HAP-1 (cell line): ENCODE results near the gene ITGBL1.

ENCODE experiments used
- DNase-seq, 2 experiments: peaks; one replicate each; pipeline ENCODE4 v3.0.0-alpha.2; 2016 to 2020; ENCODE audit warnings: low spot score in 2 of 2
- H3K27me3 ChIP-seq: fragments of 250-450 bp; sonication (Bioruptor Pico); 2 replicates; pipeline ENCODE4 v1.5.1; 2020; ENCODE audit warnings: low read depth, mild to moderate bottlenecking, moderate library complexity
- H3K36me3 ChIP-seq: fragments of 250-450 bp; sonication (Bioruptor Pico); replicated peaks from 2 replicates; pipeline ENCODE4 v1.5.1; 2020; ENCODE audit warnings: mild to moderate bottlenecking
- H3K4me1 ChIP-seq: fragments of 250-450 bp; sonication (Bioruptor Pico); 2 replicates; pipeline ENCODE4 v1.5.1; 2020; ENCODE audit warnings: mild to moderate bottlenecking
- H3K4me3 ChIP-seq: fragments of 250-450 bp; sonication (Bioruptor Pico); 2 replicates; pipeline ENCODE4 v1.5.1; 2020; ENCODE audit warnings: mild to moderate bottlenecking, moderate library complexity
- H3K9me3 ChIP-seq: fragments of 250-450 bp; sonication (Bioruptor Pico); 2 replicates; pipeline ENCODE4 v1.5.1; 2020; ENCODE audit warnings: mild to moderate bottlenecking, moderate library complexity
- in situ Hi-C: fragments of 300-500 bp; cut with MboI; formaldehyde crosslinking; loops from 3 replicates; pipeline ENCODE4 v1.14.3; 2020; ENCODE audit warnings: low sequenced_read_pairs, inconsistent platforms, mixed read lengths

ITGBL1 gene

DNA sequence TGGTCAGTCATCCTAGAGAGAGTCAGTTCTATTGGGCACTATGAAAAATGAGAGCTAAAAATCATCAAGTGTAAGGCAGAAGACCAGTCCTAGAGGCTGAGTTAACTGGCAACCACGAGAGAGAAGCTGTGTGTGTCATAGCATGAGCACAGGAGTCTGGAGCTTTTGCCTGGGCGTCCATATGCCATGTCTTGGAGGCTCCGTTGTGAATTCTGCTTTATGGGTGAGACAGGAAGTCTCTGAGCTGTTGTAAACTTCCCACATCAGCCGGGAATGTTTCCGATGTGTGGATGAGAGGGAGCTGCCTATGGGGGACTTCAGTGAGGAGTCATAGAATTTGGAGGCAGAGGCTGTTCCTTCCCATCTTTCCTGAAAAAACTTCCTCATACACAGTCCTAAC lies 120.0 kb downstream of the ITGBL1 start:
- no peak overlapping the region for H3K4me3 ChIP-seq
- no peak for DNase-seq
- H3K9me3 ChIP-seq = no peaks in the 10 kb centered on the region
- H3K4me1 ChIP-seq = no peaks in the 10 kb centered on the region
- no peaks in the 10 kb centered on the region for H3K27me3 ChIP-seq
- in situ Hi-C loops = no loop called here
- H3K36me3 ChIP-seq = no peaks in the 10 kb centered on the region

DNA sequence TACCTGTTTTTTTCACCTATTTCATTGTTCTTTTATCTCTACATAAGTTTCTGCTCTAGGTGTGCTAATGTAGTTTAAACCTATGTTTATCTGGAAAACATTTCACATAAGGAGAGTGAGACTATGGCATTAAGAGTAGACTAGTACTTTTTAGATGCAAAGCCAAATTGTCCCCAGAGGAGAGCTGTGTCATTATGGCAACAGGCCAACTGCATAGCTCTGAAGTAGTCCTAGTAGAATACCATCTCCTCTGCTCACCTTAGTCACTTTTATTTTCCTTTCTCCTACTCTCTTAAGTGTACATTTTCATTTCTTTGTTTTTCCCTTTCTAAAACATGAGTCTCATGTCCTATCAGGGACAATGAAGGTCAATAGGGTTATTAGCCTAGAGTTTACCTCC lies 123.1 kb downstream of the ITGBL1 start:
- in situ Hi-C loops = no loop called here
- H3K9me3 ChIP-seq = no peaks in the 10 kb centered on the region
- no peak overlapping the region for H3K4me3 ChIP-seq
- H3K4me1 ChIP-seq = no peaks in the 10 kb centered on the region
- DNase-seq = no peak
- H3K27me3 ChIP-seq = no peaks in the 10 kb centered on the region
- no peaks in the 10 kb centered on the region for H3K36me3 ChIP-seq

DNA sequence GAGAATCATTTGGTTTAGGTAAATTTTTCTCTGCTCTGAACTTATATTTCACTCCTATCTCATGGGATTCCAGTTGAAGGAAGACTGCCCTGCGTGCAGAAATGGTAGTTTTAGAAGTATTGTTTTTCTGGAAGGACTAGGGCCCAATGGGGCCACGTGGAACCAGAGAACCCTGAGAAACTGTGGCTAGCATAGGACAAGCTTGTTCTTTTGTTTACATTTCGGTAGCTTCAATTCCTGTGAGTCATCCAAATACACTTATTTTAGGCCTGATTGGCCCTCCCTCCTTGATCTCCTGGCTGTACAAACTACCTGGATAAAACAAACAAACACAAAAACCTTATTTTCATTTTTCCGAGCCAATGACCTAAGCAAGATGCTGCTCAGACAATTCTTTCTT lies 124.0 kb downstream of the ITGBL1 start:
- no peaks in the 10 kb centered on the region for H3K27me3 ChIP-seq
- H3K9me3 ChIP-seq = no peaks in the 10 kb centered on the region
- H3K36me3 ChIP-seq = no peaks in the 10 kb centered on the region
- in situ Hi-C loops = no loop called here
- no peak for DNase-seq
- no peak overlapping the region for H3K4me3 ChIP-seq
- H3K4me1 ChIP-seq = no peaks in the 10 kb centered on the region

DNA sequence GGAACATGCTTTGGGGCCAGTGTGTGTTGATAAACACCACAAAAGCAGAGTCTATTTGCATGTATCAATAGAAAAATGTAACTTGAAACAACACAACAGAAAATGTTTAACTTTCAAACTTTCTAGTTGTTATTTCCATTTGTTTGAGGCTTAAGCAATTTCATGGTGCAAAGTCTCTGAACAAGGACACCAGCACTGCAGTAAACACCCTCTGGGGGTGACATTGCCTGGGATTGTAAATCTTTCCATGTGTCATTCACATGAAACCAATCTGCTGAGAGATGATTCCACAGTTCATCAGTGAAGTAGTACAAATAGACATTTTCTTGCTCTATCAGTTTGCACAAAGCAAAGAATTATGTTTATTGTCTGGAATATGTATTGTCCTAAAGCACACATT lies 124.5 kb downstream of the ITGBL1 start:
- Histone ChIP-seq H3K36me3 (no peaks in the 10 kb centered on the region), H3K4me3 (no peak overlapping the region), H3K9me3 (no peaks in the 10 kb centered on the region), H3K27me3 (no peaks in the 10 kb centered on the region), H3K4me1 (no peaks in the 10 kb centered on the region)
- DNase-seq = no peak
- in situ Hi-C loops = no loop called here

DNA sequence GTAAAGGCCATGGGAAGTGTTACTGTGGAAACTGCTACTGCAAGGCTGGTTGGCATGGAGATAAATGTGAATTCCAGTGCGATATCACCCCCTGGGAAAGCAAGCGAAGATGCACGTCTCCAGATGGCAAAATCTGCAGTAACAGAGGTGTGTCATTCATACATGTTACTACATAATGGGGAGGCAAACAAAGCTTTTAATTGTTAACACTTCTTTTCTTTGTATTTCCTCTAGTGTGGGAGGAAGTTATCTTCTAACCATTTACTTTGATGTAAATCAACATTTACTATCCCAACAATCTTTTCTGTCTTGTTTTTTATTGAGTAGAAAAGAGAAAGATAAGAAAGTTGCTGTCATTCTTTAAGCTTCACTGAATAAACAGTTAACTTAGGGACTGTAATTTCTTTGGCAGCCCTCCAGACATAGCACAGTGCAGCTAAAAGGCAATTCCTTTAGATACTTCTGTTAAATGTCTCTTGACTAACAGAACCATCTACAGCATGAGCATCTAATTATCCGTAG lies 126.9 kb downstream of the ITGBL1 start:
- no peak for DNase-seq
- Histone ChIP-seq H3K4me1 (no peaks in the 10 kb centered on the region), H3K9me3 (no peaks in the 10 kb centered on the region), H3K36me3 (no peaks in the 10 kb centered on the region), H3K4me3 (no peak overlapping the region), H3K27me3 (0 out of 2 replicates have a peak, but pooled peaks cover 5% of the 10 kb centered on the region)
- in situ Hi-C loops = no loop called here

DNA sequence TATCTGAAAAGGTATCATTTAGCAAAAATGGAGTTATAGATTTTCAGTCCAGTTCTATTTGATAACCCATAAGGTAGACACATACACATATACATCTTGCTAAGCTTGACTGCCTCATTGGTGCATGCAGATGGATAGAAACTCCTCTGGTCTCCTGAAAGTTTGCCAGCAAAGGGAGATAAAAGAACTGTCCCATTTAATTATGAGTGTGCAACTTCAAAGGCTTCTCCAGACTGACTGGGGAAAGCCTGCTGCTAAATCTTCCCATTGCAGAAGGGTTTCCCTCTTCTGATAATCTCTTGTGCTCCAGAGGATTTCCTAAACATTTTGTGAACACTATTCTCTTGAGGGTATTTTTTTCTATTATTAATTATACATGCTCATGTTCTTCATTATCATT lies 131.9 kb downstream of the ITGBL1 start:
- in situ Hi-C loops = no loop called here

DNA sequence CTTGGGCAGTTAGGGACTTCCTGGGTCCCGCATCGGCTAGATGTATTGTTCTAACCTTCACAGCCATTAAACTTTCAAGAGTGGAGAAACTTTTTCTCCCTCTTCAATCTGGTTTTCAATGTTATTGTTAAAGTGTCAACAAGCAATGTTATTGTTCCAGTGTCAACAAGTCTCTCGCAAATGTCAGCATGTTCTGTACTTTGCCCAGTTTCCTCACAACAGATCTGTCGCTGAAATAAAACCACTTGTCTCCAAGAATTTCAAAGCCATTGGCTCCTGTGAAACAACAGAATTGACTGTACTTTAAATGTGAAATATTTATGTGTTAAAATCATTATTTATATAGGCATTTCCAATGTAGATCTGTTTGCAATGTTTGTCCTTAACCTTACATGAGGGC lies 138.0 kb downstream of the ITGBL1 start:
- Histone ChIP-seq H3K36me3 (no peaks in the 10 kb centered on the region), H3K4me3 (no peak overlapping the region), H3K4me1 (no peaks in the 10 kb centered on the region), H3K9me3 (no peaks in the 10 kb centered on the region), H3K27me3 (no peaks in the 10 kb centered on the region)
- DNase-seq = no peak
- in situ Hi-C loops = no loop called here

More for the DNA sequence above, 131.9 kb downstream of the ITGBL1 start:
- Histone ChIP-seq H3K4me3 (no peak overlapping the region), H3K36me3 (no peaks in the 10 kb centered on the region), H3K9me3 (no peaks in the 10 kb centered on the region), H3K4me1 (no peaks in the 10 kb centered on the region), H3K27me3 (0 out of 2 replicates have a peak, but pooled peaks cover 5% of the 10 kb centered on the region)
- DNase-seq = no peak

DNA sequence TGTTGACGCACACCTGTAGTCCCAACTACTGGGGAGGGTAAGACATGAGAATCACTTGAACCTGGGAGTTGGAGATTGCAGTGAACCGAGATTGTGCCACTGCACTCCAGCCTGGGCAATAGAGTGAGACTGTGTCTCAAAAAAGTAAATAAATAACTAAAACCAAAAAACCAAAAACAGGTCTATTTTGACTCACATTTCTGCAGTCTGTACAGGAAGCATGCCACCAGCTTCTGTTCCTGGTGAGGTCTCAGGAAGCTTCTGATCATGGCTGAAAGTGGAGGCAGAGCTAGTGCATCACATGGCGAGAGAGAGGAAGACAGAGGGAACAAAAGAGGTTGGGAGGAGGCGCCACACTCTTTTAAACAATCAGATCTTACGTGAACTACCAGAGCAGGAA lies 142.5 kb downstream of the ITGBL1 start:
- Histone ChIP-seq H3K27me3 (no peaks in the 10 kb centered on the region), H3K36me3 (no peaks in the 10 kb centered on the region), H3K4me1 (no peaks in the 10 kb centered on the region), H3K4me3 (no peak overlapping the region), H3K9me3 (no peaks in the 10 kb centered on the region)
- DNase-seq = no peak
- in situ Hi-C loops = no loop called here

DNA sequence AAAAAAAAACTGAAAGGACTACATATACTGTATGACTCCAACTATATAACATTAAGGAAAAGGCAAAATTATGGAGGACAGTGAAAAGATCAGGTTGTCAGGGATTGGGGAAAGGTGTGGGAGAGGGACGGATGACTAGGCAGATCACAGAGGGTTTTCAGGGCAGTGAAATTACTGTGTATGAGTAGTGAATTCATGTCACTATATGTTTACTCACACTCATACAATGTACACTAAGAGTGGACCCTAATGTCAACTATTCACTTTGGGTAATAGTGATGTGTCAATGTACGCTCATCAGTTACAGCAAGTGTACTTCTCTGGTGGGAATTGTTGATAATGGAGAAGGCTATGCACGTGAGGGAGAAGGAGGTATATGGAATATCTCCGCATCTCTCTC lies 144.3 kb downstream of the ITGBL1 start:
- no peak overlapping the region for H3K4me3 ChIP-seq
- no peaks in the 10 kb centered on the region for H3K36me3 ChIP-seq
- DNase-seq = no peak
- no peaks in the 10 kb centered on the region for H3K9me3 ChIP-seq
- H3K4me1 ChIP-seq = no peaks in the 10 kb centered on the region
- in situ Hi-C loops = no loop called here
- no peaks in the 10 kb centered on the region for H3K27me3 ChIP-seq

DNA sequence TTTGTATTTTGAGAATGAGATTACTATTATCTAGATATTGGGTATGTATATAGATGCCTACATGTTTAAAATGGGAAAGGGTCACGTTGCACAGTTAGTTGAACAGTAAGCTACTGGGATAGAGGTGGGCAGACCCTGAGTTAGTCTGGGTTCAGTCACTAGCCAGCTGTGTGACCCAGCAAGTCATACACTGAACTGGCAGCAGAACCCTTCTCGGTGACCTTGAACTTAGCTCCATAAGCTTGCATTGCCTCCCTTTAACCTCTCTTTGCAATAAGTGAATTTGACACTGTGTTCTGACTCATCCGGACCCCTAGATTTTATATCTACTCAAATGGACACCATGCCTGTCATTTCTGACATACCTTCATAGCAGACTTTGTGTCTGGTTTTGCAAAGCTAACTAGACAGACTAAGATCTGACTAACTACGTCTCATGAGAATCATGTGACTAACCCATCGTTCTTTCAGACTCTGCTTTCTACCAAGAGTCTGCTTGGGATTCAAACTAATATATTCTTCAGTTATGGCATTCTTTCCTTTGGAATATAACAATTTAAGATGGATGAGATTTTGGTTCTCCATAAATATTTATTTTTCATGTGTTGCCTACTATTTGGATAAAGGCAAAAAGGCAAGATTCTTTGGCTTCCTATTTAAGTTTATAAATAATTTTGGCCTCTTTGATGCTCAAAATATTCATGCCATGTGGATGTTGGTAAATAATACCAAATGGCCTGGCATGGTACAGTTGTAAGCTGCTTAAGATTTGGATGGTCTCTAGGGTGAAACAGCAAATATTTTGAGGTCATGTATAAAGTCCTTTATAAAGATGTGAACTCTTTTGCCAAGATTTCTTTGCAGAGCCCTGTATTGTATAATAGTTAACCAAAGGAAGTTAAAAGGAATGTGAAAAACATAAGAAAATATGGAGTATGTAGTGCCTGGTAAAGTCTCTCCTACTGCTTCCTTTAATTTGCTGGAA lies 159.3 kb downstream of the ITGBL1 start:
- no peak for DNase-seq
- in situ Hi-C loops = no loop called here
- no peaks in the 10 kb centered on the region for H3K4me1 ChIP-seq
- no peaks in the 10 kb centered on the region for H3K36me3 ChIP-seq
- H3K4me3 ChIP-seq = no peak overlapping the region
- no peaks in the 10 kb centered on the region for H3K27me3 ChIP-seq
- H3K9me3 ChIP-seq = no peaks in the 10 kb centered on the region

DNA sequence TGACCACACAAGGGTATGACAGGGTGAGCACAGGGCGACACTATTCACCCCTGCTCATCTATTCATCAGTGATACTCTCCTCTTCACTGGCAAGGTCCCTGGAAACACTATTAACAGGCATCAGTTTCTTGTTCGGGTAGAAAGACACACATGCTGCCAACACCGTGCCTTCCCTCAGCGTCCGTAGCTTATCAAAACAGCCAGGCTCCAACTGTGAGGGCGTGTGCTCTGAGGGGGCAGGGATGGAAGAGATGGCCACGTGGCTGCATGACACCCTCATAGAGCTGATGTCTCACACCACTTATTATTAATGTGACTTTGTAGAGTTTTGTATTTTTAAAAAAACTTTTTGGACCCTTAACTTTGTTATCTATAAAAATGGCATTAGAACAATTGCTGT lies 160.3 kb downstream of the ITGBL1 start:
- H3K27me3 ChIP-seq = no peaks in the 10 kb centered on the region
- H3K36me3 ChIP-seq = no peaks in the 10 kb centered on the region
- no peaks in the 10 kb centered on the region for H3K9me3 ChIP-seq
- DNase-seq = no peak
- in situ Hi-C loops = no loop called here
- no peaks in the 10 kb centered on the region for H3K4me1 ChIP-seq
- no peak overlapping the region for H3K4me3 ChIP-seq

DNA sequence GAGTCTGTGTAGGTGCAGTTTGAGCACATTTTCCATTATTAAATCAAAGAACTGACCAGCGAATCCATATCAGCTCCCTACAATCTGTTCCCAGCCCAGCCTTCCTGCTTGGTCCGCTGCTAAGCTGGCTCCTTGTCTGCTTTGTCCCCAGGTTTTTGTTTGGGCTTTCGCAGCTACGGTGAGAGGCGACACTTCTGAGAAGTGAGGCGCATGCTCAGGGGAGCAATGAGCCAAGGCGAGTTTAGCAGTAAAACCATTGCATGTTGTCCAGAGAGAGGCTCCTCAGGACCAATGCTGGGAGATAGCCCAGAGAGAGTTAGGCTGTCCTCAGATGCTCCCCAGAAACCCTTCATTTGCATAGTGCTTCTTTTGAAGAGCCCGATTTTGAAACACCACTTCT lies 162.0 kb downstream of the ITGBL1 start:
- in situ Hi-C loops = no loop called here

DNA sequence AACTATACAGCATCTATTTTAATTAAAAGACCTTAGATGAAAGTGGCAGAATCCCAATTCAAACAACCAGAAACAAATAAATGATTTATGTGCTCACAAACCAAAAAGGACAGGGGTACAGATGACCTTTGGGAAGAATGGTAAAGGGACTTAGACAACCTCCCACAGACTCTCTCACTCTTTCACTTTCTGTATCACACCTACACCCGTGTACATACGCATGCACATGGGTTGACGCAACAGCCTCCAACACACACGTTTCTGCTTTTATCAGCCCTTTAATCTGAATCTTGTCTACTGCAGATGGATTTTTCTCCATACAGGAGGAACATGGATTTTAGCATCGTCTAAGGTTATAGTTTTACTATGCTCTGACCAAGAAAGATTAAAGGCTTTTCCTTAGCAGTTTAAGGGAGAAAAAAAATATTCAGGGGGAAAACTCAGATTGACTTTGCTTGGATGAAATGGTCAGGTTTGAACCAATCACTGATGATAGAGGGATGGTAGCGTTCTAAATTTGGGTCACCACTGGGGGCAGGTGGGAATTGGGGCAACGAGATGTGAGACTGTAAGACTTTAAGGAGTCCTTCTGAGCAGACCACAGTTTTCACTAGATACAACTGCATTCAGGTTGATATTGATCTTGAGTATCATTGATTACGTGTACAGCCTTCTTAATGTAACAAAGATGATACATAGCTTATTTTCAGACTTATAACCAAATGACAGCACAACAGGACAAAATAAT lies 166.1 kb downstream of the ITGBL1 start:
- DNase-seq = no peak
- H3K4me3 ChIP-seq = no peak overlapping the region
- in situ Hi-C loops = no loop called here
- no peaks in the 10 kb centered on the region for H3K27me3 ChIP-seq
- H3K4me1 ChIP-seq = peaks cover 15% of the 10 kb centered on the region
- no peaks in the 10 kb centered on the region for H3K36me3 ChIP-seq
- H3K9me3 ChIP-seq = no peaks in the 10 kb centered on the region

More for the DNA sequence above, 162.0 kb downstream of the ITGBL1 start:
- Histone ChIP-seq H3K27me3 (no peaks in the 10 kb centered on the region), H3K36me3 (no peaks in the 10 kb centered on the region), H3K9me3 (no peaks in the 10 kb centered on the region), H3K4me1 (no peaks in the 10 kb centered on the region), H3K4me3 (no peak overlapping the region)
- DNase-seq = no peak

DNA sequence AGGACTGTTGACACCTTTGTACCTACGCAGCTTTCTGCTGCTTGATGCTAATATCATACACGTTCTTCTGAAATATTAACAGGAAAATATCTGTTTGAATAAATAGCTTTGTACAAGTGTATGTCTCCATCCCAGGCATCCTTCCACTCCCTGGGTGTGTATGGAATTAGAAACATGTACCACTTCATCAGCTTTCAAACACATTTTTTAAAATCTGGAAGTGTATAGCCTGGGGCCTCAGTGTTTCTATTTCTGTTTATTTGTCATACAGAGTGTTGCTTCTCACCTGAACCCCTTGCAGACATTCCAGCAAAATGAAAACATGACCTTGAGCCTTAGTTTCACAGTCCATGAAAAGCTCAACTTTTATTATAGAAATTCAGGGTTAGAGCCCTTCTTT lies 168.6 kb downstream of the ITGBL1 start:
- in situ Hi-C loops = no loop called here
- DNase-seq = peak; percentile 29 to 85
- Histone ChIP-seq H3K36me3 (no peaks in the 10 kb centered on the region), H3K4me3 (no peak overlapping the region), H3K4me1 (peaks cover 19% of the 10 kb centered on the region), H3K27me3 (no peaks in the 10 kb centered on the region), H3K9me3 (no peaks in the 10 kb centered on the region)
